Ascending aorta (tissue), 2 donors: ENCODE results near the gene SRPRB. TPM values are rescaled to one million over a fixed set of nuclear protein-coding genes. Genes with fewer than 3 reads are reported as not detected.

Experiments
- DNase-seq, 2 donors: peaks; one replicate each; pipeline ENCODE4 v3.0.0-alpha.2; 2019; ENCODE audit warnings: low spot score in 2 of 2
- H3K27ac ChIP-seq, 2 donors: fragments of 200-600 bp; sonication (generic); one replicate each; pipeline ENCODE4 v1.5.1; 2016 to 2017; ENCODE audit warnings: mild to moderate bottlenecking in 1 of 2
- H3K27me3 ChIP-seq: fragments of 200-600 bp; sonication (generic); one replicate; pipeline ENCODE4 v1.5.1; 2017
- H3K36me3 ChIP-seq, 2 donors: fragments of 200-600 bp; sonication (generic); one replicate each; pipeline ENCODE4 v1.5.1; 2016
- H3K4me1 ChIP-seq, 2 donors: fragments of 200-600 bp; sonication (generic); one replicate each; pipeline ENCODE4 v1.5.1; 2016 to 2017; ENCODE audit warnings: mild to moderate bottlenecking in 1 of 2
- H3K4me3 ChIP-seq, 2 donors: fragments of 200-600 bp; sonication (generic); one replicate each; pipeline ENCODE4 v1.5.1; 2016 to 2017; ENCODE audit warnings: mild to moderate bottlenecking in 1 of 2
- H3K9me3 ChIP-seq, 2 donors: fragments of 200-600 bp; sonication (generic); one replicate each; pipeline ENCODE4 v1.5.1; 2016
- CTCF ChIP-seq, 3 experiments: fragments of 200-600 bp in 2 of 3; fragments of 450-650 bp in 1 of 3; sonication (generic) in 2 of 3; IDR thresholded peaks; one replicate each; pipeline ENCODE4 v1.5.1; 2016 to 2019; ENCODE audit warnings: antibody characterized with exemption in 3 of 3, mild to moderate bottlenecking in 1 of 3, moderate library complexity in 1 of 3
- intact Hi-C: fragments of 100-400 bp; cut with DNase I; formaldehyde crosslinking; loops from one replicate; pipeline ENCODE4 v1.15.1; 2023
- total RNA-seq: library from RNA; depleted of rRNA; stranded (reverse); fragments of >200 nt; gene quantifications from one replicate; pipeline ENCODE4 v1.1.0, GENCODE V29; 2016

The SRPRB gene
- total RNA-seq, 1 donor from 2014 or later: 16.1 TPM

DNA sequence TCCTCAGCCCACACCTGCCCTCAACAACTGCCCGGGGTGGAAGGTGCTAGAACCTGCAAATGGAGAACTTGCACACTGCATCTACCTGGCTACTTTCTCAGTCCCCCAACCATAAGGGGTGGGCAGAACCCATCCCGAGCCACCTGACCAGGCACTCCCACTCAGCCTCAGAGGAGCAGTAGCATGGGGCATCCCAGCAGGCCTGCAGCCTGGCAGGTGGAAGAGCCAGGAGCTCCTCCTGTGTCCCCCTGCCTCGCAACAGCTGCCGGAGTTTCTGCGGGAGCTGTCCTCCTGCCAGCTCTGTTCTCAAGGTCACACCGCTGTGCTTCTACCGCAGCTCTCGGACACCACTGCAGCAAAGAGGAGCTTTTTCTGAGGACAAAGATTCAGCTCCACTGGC, 62.6 kb downstream of the SRPRB start:
- Histone ChIP-seq H3K9me3 (no peaks in the 10 kb centered on the region), H3K36me3 (no peaks in the 10 kb centered on the region), H3K4me1 (no peaks in the 10 kb centered on the region), H3K27ac (no peak overlapping the region), H3K4me3 (no peak overlapping the region), H3K27me3 (no peaks in the 10 kb centered on the region)
- no peak for TF ChIP-seq CTCF (IDR thresholded peaks at IDR 0.05)
- intact Hi-C loops: no loop called here
- no peak for DNase-seq

- H3K4me3 ChIP-seq: no peak overlapping the region
- H3K9me3 ChIP-seq: no peaks in the 10 kb centered on the region
- no peak for DNase-seq
- H3K4me1 ChIP-seq: no peaks in the 10 kb centered on the region
- H3K36me3 ChIP-seq: no peaks in the 10 kb centered on the region
- intact Hi-C loops: no loop called here
- H3K27ac ChIP-seq: no peak overlapping the region
- no peak for TF ChIP-seq CTCF (IDR thresholded peaks at IDR 0.05)
- H3K27me3 ChIP-seq: no peaks in the 10 kb centered on the region
Measured at GRCh38 chr3:133868758-133869475, 63.3 kb downstream of the SRPRB start.

DNA sequence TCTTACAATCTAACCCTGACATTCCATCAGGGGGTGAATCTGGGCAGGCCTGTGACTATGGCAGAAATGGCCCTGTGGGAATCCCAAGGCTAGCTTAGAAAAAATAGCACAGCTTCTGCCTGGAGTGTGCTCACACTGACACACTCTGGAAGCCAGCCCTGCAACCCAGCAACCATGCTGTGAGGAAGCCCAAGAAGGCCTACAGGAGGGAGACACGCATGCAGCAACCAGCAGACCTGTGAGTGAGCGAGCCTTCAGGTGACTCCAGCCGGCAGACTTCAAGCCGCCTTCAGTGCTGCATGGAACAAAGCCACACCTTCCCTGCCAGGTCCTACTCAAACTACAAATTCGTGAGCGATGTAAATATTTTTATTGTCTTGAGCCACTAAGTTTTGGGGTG, 64.0 kb downstream of the SRPRB start:
- no peaks in the 10 kb centered on the region for H3K27me3 ChIP-seq
- no peak for TF ChIP-seq CTCF (IDR thresholded peaks at IDR 0.05)
- DNase-seq: no peak
- no peak overlapping the region for H3K4me3 ChIP-seq
- no peaks in the 10 kb centered on the region for H3K9me3 ChIP-seq
- no peak overlapping the region for H3K27ac ChIP-seq
- H3K36me3 ChIP-seq: no peaks in the 10 kb centered on the region
- intact Hi-C loops: no loop called here
- H3K4me1 ChIP-seq: no peaks in the 10 kb centered on the region

GRCh38 chr3:133870822-133871221, 65.2 kb downstream of the SRPRB start:
- H3K4me3 ChIP-seq: no peak overlapping the region
- H3K27ac ChIP-seq: no peak overlapping the region
- no peak for TF ChIP-seq CTCF (IDR thresholded peaks at IDR 0.05)
- H3K27me3 ChIP-seq: no peaks in the 10 kb centered on the region
- H3K36me3 ChIP-seq: no peaks in the 10 kb centered on the region
- no peak for DNase-seq
- H3K9me3 ChIP-seq: no peaks in the 10 kb centered on the region
- no peaks in the 10 kb centered on the region for H3K4me1 ChIP-seq
- intact Hi-C loops: no loop called here

Other genes starting within 250 kb of the SRPRB start
- gene CDV3, start 232.1 kb upstream of the SRPRB start, total RNA-seq: 24.6 TPM
- gene TOPBP1, start 143.9 kb upstream of the SRPRB start, total RNA-seq: 10.6 TPM
- gene TF, start 59.4 kb upstream of the SRPRB start, total RNA-seq: 62.8 TPM
- 0.75 TPM for gene RAB6B, start 90.1 kb downstream of the SRPRB start, total RNA-seq
- gene SLCO2A1, start 224.1 kb downstream of the SRPRB start, total RNA-seq: 111 TPM